Measurements from ENCODE around the gene ZNF397. TPM values are rescaled to one million over a fixed set of nuclear protein-coding genes. Genes with fewer than 3 reads are reported as not detected.

Gene ZNF397
- 1.5 TPM in 2 replicates for total RNA-seq (2014; rRNA removed)
- Bru-seq, nascent RNA: percentile 65 among the genes with signal in this experiment
- BruChase-seq, experiment 1, labeled RNA remaining after a 6-hour chase: percentile 65 among the genes with signal in this experiment
- BruChase-seq, experiment 2, labeled RNA remaining after a 2-hour chase: percentile 77 among the genes with signal in this experiment
- long read RNA-seq, partial matches to known transcripts: 1 of 12 reads
- long read RNA-seq, other reads (novel, unspliced or antisense): 10 of 12 reads

DNA sequence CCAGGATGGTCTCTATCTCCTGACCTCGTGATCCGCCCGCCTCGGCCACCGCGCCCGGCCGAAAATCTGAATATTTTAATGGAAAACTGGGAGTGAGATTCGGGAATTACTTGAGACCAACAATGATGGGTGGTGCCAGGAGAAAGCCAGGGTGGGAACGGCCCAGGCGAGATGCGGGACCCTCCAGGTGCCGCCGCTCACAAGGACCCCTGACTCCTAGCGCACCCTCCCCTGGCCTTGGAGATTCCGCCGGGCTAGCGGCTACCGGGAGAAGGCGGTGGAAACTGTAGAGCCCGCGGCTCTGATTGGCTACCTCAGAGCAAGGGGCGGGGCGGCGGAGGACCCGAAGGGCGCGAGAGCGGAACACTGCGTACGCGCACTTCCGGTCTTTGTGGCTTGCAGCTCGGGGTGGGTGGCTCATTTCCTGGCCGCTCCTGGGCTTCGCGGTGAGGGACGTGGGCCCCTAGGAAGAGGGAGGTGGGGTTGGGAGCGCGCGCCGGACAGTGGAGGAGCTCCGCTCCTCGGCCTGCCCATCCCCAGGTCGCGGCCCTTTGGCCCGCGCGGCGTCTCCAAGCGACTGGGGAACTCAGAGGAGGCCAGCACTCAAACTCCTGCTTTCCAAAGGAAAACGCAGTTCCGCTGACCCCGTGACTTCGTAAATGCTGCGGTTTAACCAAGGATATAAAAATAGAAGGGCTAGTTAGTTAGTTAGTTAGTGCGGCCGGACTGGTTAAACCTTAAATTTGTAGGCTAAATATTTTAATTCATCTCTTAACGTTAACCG lies at the start of gene ZNF397:
Gene ZNF397 (plus strand): TSS at position 371 of the 784 bp plus-strand sequence. CDS start 1,437 bp downstream, outside the sequence.
- intact Hi-C loops (cut with micrococcal nuclease): no loop called here
- Histone ChIP-seq H2AFZ (ENCODE audit: low read length) (peak within 1 kb of the TSS; percentile 87), H3K27ac (ENCODE audit: low read length) (peak within 1 kb of the TSS; percentile 62), H3K9me3 (ENCODE audit: low read length) (no peaks in the 10 kb centered on the region), H3K36me3 (ENCODE audit: low read depth, low read length) (peaks cover 22% of the 10 kb centered on the region), H3K79me2 (ENCODE audit: low read length) (no peaks in the 10 kb centered on the region), H3K27me3 (ENCODE audit: low read length) (no peaks in the 10 kb centered on the region), H4K20me1 (ENCODE audit: low read length) (no peaks in the 10 kb centered on the region), H3K9me2 (replicated peaks; ENCODE audit: low read length) (no peaks in the 10 kb centered on the region), H3K4me2 (ENCODE audit: low read length) (peak within 1 kb of the TSS; percentile 82), H3K4me3 (ENCODE audit: low read length) (peak within 1 kb of the TSS; percentile 65), H3K9ac (ENCODE audit: low read length) (peak within 1 kb of the TSS; percentile 85), H3K4me1 (ENCODE audit: insufficient read depth, low read length) (no peaks in the 10 kb centered on the region), H3F3A (ENCODE audit: low read length, unreplicated experiment) (no peaks in the 10 kb centered on the region)
- POLR2A ChIA-PET (ENCODE audit: unreplicated experiment): interaction anchor here (0.6 kb wide), 3 partner anchors 39 to 312 kb away, joined by 3 to 4 read pairs (median 3); no protein-coding TSS in a partner anchor
- peak; percentile 99 for ATAC-seq
- CTCF ChIA-PET: no interaction called here
- TF ChIP-seq, protein P1, sequence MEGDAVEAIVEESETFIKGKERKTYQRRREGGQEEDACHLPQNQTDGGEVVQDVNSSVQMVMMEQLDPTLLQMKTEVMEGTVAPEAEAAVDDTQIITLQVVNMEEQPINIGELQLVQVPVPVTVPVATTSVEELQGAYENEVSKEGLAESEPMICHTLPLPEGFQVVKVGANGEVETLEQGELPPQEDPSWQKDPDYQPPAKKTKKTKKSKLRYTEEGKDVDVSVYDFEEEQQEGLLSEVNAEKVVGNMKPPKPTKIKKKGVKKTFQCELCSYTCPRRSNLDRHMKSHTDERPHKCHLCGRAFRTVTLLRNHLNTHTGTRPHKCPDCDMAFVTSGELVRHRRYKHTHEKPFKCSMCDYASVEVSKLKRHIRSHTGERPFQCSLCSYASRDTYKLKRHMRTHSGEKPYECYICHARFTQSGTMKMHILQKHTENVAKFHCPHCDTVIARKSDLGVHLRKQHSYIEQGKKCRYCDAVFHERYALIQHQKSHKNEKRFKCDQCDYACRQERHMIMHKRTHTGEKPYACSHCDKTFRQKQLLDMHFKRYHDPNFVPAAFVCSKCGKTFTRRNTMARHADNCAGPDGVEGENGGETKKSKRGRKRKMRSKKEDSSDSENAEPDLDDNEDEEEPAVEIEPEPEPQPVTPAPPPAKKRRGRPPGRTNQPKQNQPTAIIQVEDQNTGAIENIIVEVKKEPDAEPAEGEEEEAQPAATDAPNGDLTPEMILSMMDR (conservative IDR thresholded peaks at IDR 0.05; ENCODE audit: low read depth, low read length): no peak
- TF ChIP-seq EZH2phosphoT487 (IDR thresholded peaks at IDR 0.05; ENCODE audit: borderline replicate concordance, low read length): no peak
- no peak for TF ChIP-seq EZH2 (IDR thresholded peaks at IDR 0.05; ENCODE audit: low read length, unreplicated experiment)
- no TSS peak for BruUV-seq (replicated peaks)
- peak; percentile 80 for DNase-seq

DNA sequence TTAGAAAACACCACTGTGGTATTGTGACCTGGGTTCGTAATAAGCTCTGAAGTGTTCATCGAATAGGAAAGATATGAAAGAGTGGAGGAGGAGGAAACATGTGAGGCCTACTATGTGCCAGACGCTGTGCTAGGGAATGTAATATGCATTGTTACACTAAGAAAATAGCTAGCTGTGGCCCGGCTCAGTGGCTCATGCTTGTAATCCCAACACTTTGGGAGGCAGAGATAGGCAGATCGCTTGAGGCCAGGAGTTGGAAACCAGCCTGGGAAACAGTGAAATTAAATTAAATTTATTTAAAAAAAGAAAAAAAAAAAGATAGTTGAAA lies 49.2 kb upstream of the ZNF397 start:
- BruUV-seq (replicated peaks): no TSS peak
- Histone ChIP-seq H3K4me1 (ENCODE audit: insufficient read depth, low read length) (no peaks in the 10 kb centered on the region), H3K9me3 (ENCODE audit: low read length) (no peaks in the 10 kb centered on the region), H3K4me3 (ENCODE audit: low read length) (no peak overlapping the region), H3K9ac (ENCODE audit: low read length) (no peak overlapping the region), H3K27ac (ENCODE audit: low read length) (no peak overlapping the region), H3K4me2 (ENCODE audit: low read length) (no peak overlapping the region), H3K36me3 (ENCODE audit: low read depth, low read length) (no peaks in the 10 kb centered on the region), H3K79me2 (ENCODE audit: low read length) (no peaks in the 10 kb centered on the region), H3K27me3 (ENCODE audit: low read length) (no peaks in the 10 kb centered on the region), H3K9me2 (replicated peaks; ENCODE audit: low read length) (no peaks in the 10 kb centered on the region), H3F3A (ENCODE audit: low read length, unreplicated experiment) (no peaks in the 10 kb centered on the region), H2AFZ (ENCODE audit: low read length) (no peak overlapping the region), H4K20me1 (ENCODE audit: low read length) (no peaks in the 10 kb centered on the region)
- ChIA-PET POLR2A (ENCODE audit: unreplicated experiment) (no interaction called here), CTCF (no interaction called here)
- no peak for ATAC-seq
- TF ChIP-seq, protein P1 (conservative IDR thresholded peaks at IDR 0.05; ENCODE audit: low read depth, low read length): no peak
- TF ChIP-seq EZH2 (IDR thresholded peaks at IDR 0.05; ENCODE audit: low read length, unreplicated experiment): no peak
- no peak for TF ChIP-seq EZH2phosphoT487 (IDR thresholded peaks at IDR 0.05; ENCODE audit: borderline replicate concordance, low read length)
- DNase-seq: no peak
- intact Hi-C loops (cut with micrococcal nuclease): no loop called here

DNA sequence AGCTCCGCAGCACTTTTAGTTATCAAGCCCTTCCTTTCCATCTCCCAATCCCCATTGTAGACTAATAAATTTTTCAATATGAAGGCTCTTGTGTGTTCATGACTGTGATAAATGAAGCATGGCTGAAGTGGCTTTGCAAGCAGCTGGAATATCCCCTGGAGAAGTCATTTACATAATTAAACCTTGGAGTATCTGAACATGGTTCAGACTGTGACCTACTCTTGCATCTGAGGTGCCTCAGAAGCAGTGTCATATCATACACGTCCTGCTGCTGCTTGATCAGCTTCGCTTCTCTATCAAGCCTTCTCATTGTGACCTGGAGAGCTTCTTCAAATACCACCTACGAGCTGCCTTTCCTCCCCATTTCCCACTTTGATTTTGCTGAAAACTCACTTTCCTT lies 48.4 kb upstream of the ZNF397 start:
- BruUV-seq (replicated peaks): no TSS peak
- POLR2A ChIA-PET (ENCODE audit: unreplicated experiment): no interaction called here
- H3F3A ChIP-seq (ENCODE audit: low read length, unreplicated experiment): no peaks in the 10 kb centered on the region
- no peaks in the 10 kb centered on the region for H3K9me3 ChIP-seq (ENCODE audit: low read length)
- H3K36me3 ChIP-seq (ENCODE audit: low read depth, low read length): no peaks in the 10 kb centered on the region
- no peak overlapping the region for H3K4me2 ChIP-seq (ENCODE audit: low read length)
- no peaks in the 10 kb centered on the region for H4K20me1 ChIP-seq (ENCODE audit: low read length)
- no peak overlapping the region for H2AFZ ChIP-seq (ENCODE audit: low read length)
- DNase-seq: no peak
- no peaks in the 10 kb centered on the region for H3K79me2 ChIP-seq (ENCODE audit: low read length)
- H3K9ac ChIP-seq (ENCODE audit: low read length): no peak overlapping the region
- ATAC-seq: no peak
- no peak overlapping the region for H3K4me3 ChIP-seq (ENCODE audit: low read length)
- intact Hi-C loops (cut with micrococcal nuclease): no loop called here
- no peak for TF ChIP-seq EZH2phosphoT487 (IDR thresholded peaks at IDR 0.05; ENCODE audit: borderline replicate concordance, low read length)
- TF ChIP-seq, protein P1 (conservative IDR thresholded peaks at IDR 0.05; ENCODE audit: low read depth, low read length): no peak
- H3K27ac ChIP-seq (ENCODE audit: low read length): no peak overlapping the region
- no peaks in the 10 kb centered on the region for H3K4me1 ChIP-seq (ENCODE audit: insufficient read depth, low read length)
- CTCF ChIA-PET: no interaction called here
- no peaks in the 10 kb centered on the region for H3K27me3 ChIP-seq (ENCODE audit: low read length)
- H3K9me2 ChIP-seq (replicated peaks; ENCODE audit: low read length): no peaks in the 10 kb centered on the region

Measured in PC-3 (cell line).